Middle frontal gyrus (tissue), 1 donor: ENCODE results near the gene CDY1.
"Not testable (repeated sequence)": the region's sequence is repeated elsewhere in the genome, so short reads cannot be mapped to it uniquely, and the experiment has no call there.

Experiments
- DNase-seq: peaks from one replicate; pipeline ENCODE4 v3.0.0-alpha.2; 2015; ENCODE audit warnings: low spot score; ENCODE audit errors: extremely low spot score

Gene CDY1, protein sequence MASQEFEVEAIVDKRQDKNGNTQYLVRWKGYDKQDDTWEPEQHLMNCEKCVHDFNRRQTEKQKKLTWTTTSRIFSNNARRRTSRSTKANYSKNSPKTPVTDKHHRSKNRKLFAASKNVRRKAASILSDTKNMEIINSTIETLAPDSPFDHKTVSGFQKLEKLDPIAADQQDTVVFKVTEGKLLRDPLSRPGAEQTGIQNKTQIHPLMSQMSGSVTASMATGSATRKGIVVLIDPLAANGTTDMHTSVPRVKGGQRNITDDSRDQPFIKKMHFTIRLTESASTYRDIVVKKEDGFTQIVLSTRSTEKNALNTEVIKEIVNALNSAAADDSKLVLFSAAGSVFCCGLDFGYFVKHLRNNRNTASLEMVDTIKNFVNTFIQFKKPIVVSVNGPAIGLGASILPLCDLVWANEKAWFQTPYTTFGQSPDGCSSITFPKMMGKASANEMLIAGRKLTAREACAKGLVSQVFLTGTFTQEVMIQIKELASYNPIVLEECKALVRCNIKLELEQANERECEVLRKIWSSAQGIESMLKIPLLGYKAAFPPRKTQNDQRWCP

GRCh38 chrY:25621817-25622216, at the start of gene CDY1:
CDY1 (plus strand) TSS chrY:25622117; CDS start chrY:25622443, 326 bp downstream.
- not testable (repeated sequence) for DNase-seq

DNA sequence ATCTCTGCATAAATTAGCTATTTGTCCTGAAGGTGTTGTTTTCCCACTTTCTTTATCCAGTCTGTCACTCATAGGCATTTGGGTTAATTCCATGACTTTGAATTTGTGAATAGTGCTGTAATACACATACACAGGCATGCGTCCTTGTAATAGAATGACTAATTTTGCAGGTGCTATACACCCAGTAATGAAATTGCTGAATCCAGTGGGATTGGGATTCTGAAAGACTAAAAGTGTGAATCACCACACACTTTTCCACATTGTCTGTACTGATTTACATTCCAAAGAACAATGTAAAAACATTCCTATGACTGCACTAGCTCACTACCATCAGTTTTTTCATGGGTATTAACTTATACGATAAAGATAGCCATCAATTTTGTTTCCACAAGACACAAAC, 28.6 kb upstream of the CDY1 start:
- DNase-seq = not testable (repeated sequence)

DNA sequence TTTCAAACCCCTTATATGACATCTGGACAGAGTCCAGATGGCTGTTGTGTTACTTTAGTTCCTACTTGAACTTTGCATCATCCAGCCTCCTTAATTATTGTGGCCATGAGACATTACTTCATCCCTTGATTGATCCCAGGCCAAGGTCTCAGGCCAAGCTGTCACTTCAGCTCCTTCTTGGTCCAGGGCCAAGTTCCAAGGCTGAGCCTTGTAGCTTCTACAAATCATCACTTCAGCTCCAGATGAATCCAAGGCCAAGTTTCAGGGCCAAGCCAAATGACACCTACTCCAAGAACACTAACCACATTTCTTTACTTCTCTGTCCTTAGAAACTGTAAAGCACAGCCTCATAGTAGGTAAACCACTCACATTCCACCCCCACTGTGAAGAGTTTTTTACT, 1.7 kb upstream of the CDY1 start:
- DNase-seq = not testable (repeated sequence)

GRCh38 chrY:25626524-25626923, 4.6 kb downstream of the CDY1 start:
- not testable (repeated sequence) for DNase-seq

- not testable (repeated sequence) for DNase-seq
Measured at GRCh38 chrY:25630383-25631112, 8.6 kb downstream of the CDY1 start.

DNA sequence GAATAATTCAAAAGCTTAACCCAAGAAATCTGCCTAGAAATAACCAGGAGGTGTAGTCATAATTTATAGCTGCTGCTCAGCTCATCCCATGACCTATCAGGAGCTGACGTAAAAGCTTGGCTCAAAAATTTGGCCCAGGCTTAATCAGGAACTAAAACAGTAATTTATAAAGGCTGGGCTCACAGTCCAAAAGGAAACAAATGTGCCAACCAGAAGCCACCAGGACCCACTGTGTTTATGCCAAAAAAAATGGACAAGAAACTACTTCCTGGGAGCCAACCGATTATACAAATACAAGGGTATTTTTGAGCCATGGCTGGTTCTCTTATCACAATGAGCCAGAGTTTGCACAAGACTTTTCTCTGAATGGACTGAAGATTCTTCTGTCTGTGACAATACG, 17.9 kb downstream of the CDY1 start:
- not testable (repeated sequence) for DNase-seq

GRCh38 chrY:25643024-25643915, 21.4 kb downstream of the CDY1 start:
- DNase-seq = not testable (repeated sequence)
